GM12874 (cell line): ENCODE measurements around the gene TRPM5.
A peak's percentile ranks its signal among the peaks of the same experiment; 100 is the strongest.

ENCODE experiments used
- CTCF ChIP-seq: IDR thresholded peaks from 2 replicates; pipeline ENCODE4 v1.5.1; 2011; ENCODE audit warnings: low read depth, mild to moderate bottlenecking, control low read depth, low read length, moderate library complexity; ENCODE audit not compliant: insufficient read depth

TRPM5 gene

GRCh38 chr11:2423157-2424025 lies 20.9 kb downstream of the TRPM5 start:
- no peak for TF ChIP-seq CTCF

DNA sequence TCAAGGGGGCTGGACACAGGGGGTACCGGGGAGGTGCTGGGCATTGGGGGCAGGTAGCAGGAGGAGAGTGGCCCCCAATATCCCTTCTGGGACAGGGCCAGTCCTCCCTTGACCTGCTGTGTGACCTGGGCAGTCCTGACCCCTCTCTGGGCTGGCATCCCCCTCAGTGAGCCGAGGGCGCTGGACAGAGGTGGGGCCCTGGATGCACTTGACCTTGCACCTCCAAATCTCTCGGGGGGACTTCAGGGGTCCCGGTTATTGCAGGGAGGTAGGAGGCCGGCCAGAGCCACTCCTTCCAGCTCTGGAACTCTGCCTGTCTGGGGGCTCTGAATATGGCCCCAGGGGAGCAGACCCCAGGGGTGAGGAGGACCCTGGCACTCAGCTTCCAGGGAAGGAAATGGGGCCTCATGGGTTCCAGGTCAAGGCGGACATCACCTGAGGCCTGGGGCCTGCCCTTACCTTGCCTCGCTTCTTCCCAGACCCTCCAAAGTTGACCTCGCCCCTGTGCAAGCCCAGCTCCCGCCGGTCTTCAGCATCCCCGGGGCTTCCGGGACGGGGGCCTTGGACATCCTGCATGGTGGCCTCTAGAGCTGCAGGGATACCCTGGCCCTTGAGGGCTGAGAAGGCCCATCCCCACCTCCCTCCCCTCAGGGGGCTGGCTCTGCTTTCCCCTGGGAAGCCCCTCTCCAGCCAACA lies 21.7 kb downstream of the TRPM5 start:
- no peak for TF ChIP-seq CTCF

- no peak for TF ChIP-seq CTCF
Measured at GRCh38 chr11:2421996-2422395, 22.3 kb downstream of the TRPM5 start.

DNA sequence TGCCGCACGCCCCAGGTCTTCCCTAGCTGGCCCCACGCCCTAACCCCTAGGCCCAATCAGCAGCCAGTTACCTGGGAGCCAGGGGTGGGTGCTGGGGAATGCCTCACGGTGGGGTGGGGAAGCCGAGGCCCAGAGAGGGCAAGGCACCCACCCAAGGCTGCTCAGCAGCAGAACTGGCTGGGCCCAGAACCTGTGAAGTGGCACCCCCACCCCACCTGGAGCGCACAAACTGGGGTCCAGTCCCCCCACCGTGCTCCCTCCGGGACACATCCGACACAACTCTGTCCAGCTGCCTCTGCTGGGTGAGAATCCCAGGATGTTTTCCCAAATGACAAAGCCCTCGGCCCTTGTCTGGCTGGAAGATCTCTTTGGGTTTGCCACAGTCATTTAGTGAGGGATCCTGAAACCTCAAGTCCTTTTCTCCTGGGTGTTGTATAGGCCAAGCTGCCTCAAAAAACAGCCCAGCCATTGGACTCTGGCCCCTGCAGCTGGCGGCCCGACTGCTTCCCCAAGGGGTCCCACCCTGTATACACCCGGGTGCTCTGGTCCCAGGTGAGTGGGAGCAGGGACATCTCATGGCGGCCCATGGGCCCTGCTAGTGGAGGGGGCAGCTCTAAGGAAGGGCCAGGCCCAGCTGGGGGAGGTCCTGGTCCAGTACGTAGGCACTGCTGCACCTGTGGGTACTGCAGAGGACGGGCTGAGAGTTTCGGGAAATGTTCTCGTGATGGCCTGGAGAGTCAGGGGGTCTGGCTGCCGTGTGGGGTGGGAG lies 22.9 kb downstream of the TRPM5 start:
- no peak for TF ChIP-seq CTCF

DNA sequence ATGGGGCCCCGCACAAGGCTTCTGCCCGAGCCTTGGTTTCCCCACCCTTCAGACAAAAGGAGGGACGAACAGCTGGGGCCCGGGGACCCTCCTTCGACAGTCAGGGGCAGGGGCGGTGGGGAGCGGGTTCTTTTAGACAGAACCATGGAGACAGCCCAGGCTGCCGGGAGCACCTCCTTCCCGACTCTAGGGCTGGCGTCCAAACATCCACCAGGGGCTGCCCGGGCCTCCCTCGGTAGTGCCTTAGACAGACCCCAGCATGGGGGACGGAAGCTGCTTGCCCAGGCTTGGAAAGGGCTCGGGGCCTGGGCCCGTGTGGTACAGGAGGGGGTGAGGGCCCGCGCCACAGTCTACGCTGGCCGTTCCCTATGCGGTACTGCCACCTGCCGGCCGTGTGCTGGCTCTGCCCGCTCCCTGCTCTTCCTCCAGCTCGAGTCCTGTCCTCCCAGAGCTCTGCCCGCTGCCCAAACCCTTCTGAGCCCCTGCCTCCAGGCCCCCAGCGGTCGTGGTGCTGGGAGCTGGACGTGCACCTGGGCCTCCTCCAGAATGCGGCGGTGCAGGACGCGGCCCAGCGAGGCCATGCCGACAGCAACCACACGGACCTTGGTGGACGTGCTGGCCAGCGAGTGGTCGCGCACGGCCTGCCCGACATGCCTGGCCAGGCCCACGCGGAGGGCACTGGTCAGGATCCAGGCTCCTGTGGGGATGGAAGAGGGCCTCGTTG lies 23.6 kb downstream of the TRPM5 start:
- TF ChIP-seq CTCF, result peak; percentile 93

- peak; percentile 76 for TF ChIP-seq CTCF
Measured at GRCh38 chr11:2419638-2420501, 24.4 kb downstream of the TRPM5 start.
